ENCODE data around the gene SIX2. TPM values are rescaled to one million over a fixed set of nuclear protein-coding genes. Genes with fewer than 3 reads are reported as not detected.

The SIX2 gene
- total and polyA plus RNA-seq, 10 of the 15 experiments (the other 5 are each of a cell fraction or from before 2014, with no cell fraction given): not detected

DNA sequence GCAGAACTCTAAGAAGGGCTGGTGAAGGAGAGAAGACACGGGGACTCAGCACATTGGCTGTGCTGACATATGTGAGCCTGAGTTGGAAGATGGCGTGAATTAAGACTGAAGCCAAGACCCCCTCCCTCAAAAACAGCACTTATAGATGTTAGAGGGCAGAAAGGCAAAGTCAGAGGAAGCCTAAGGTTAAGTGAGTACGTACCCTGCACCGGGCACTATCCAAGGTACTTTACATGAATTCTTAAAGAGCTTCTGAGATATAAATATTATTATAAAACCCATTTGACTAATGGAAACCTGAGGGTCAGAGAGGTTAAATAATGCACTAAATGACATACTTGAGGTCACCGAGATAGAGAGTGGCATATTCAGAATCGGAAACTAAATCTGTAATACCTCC is 42.2 kb downstream of the SIX2 start:
- H3K9me3 ChIP-seq (replicated peaks; ENCODE audit: control insufficient read depth, insufficient read depth, low read length): no peaks in the 10 kb centered on the region
- no peak overlapping the region for H3K9ac ChIP-seq (ENCODE audit: control insufficient read depth, insufficient read depth, low read length)
- no peaks in the 10 kb centered on the region for H3K4me1 ChIP-seq (ENCODE audit: control insufficient read depth, insufficient read depth, low read length)
- H3K4me2 ChIP-seq (ENCODE audit: control insufficient read depth, insufficient read depth): no peak overlapping the region
- no peaks in the 10 kb centered on the region for H3K36me3 ChIP-seq (ENCODE audit: control insufficient read depth in 2 of 2, insufficient read depth in 2 of 2, low read length in 1 of 2)
- in situ Hi-C loops (cut with MboI) (no loop called here), intact Hi-C loops (cut with micrococcal nuclease; ENCODE audit: unreplicated experiment) (no loop called here)
- ChIA-PET SMC1A (ENCODE audit: uncharacterized antibody, unreplicated experiment) (no interaction called here), CTCF (interaction anchor here (1.1 to 1.3 kb wide), 2 partner anchors 14 to 18 kb away, joined by 4 to 5 read pairs; no protein-coding TSS in a partner anchor), POLR2A (no interaction called here), RAD21 (ENCODE audit: unreplicated experiment) (no interaction called here)
- WGBS (ENCODE audit: insufficient coverage, insufficient replicate concordance, low lambda C conversion rate, missing lambda C conversion rate): 55% methylated on average over 6 of the region's 6 CpGs
- no peak overlapping the region for H3K4me3 ChIP-seq
- TF ChIP-seq CHD1 (IDR thresholded peaks at IDR 0.05; ENCODE audit: low read depth, low read length): no peak
- TF ChIP-seq WRNIP1 (IDR thresholded peaks at IDR 0.05; ENCODE audit: borderline replicate concordance, low read depth, low read length): no peak
- no peak for TF ChIP-seq CBFB (IDR thresholded peaks at IDR 0.05; ENCODE audit: low read depth)
- TF ChIP-seq USF2 (IDR thresholded peaks at IDR 0.05; ENCODE audit: borderline replicate concordance, low read depth, low read length): no peak
- no peak for TF ChIP-seq BMI1 (IDR thresholded peaks at IDR 0.05; ENCODE audit: borderline replicate concordance)
- no peak for TF ChIP-seq IRF3 (IDR thresholded peaks at IDR 0.05)
- no peak for TF ChIP-seq CBX5 (IDR thresholded peaks at IDR 0.05; ENCODE audit: low read depth)
- TF ChIP-seq RAD51 (IDR thresholded peaks at IDR 0.05): no peak
- no peak for TF ChIP-seq HDAC2 (IDR thresholded peaks at IDR 0.05)
- no peak for TF ChIP-seq TBL1XR1 (IDR thresholded peaks at IDR 0.05; ENCODE audit: low read depth, low read length)
- FAIRE-seq: no peak
- ATAC-seq: no peak
- H3K27ac ChIP-seq (ENCODE audit: control insufficient read depth, insufficient read depth): no peak overlapping the region
- H3K27me3 ChIP-seq (replicated peaks in 1 of 2; ENCODE audit: control insufficient read depth in 2 of 2, insufficient read depth in 2 of 2, low read length in 1 of 2): peaks cover 0 to 2% of the 10 kb centered on the region in 2 experiments; a peak in 1 of 4 replicates
- no peak for DNase-seq (ENCODE audit: low read depth, low spot score)
- no peaks in the 10 kb centered on the region for H4K20me1 ChIP-seq (ENCODE audit: control insufficient read depth, insufficient read depth)
- H2AFZ ChIP-seq (ENCODE audit: control insufficient read depth, low read depth, low read length): no peak overlapping the region
- BruUV-seq (replicated peaks): no TSS peak
- no peaks in the 10 kb centered on the region for H3K79me2 ChIP-seq (ENCODE audit: control insufficient read depth, insufficient read depth, low read length)
